Spinal cord (tissue), 10 donors: ENCODE measurements around the gene PC. TPM values are rescaled to one million over a fixed set of nuclear protein-coding genes. Genes with fewer than 3 reads are reported as not detected.

Experiments used
- DNase-seq, 6 donors: peaks; one replicate each; pipeline versions ENCODE4 v3.0.0 to v3.0.0-alpha.2; 2013 to 2015; ENCODE audit warnings: low spot score in 6 of 6, low read depth in 4 of 6
- H3K27ac ChIP-seq: one replicate; pipeline ENCODE4 v1.5.1; 2013; ENCODE audit warnings: low read depth, low read length, control low read depth
- H3K27me3 ChIP-seq: one replicate; pipeline ENCODE4 v1.6.1; 2013; ENCODE audit warnings: low read length; ENCODE audit not compliant: control insufficient read depth, insufficient read depth
- H3K36me3 ChIP-seq: one replicate; pipeline ENCODE4 v1.6.1; 2013; ENCODE audit warnings: low read length; ENCODE audit not compliant: control insufficient read depth, insufficient read depth
- H3K4me1 ChIP-seq: one replicate; pipeline ENCODE4 v1.6.1; 2013; ENCODE audit warnings: low read length; ENCODE audit not compliant: control insufficient read depth, insufficient read depth
- H3K4me3 ChIP-seq: one replicate; pipeline ENCODE4 v1.5.1; 2013; ENCODE audit warnings: low read depth, low read length, control low read depth
- H3K9me3 ChIP-seq: one replicate; pipeline ENCODE4 v1.6.1; 2013; ENCODE audit warnings: low read length; ENCODE audit not compliant: control insufficient read depth, insufficient read depth
- WGBS: methylation state at CpG from one replicate; pipeline ENCODE4 v1.1.5; 2013; ENCODE audit warnings: missing lambda C conversion rate; ENCODE audit not compliant: insufficient coverage; 5-methylcytosine and 5-hydroxymethylcytosine counted together
- polyA plus RNA-seq, 2 donors: library from polyadenylated mRNA; unstranded; fragments of 120-200 nt; gene quantifications; one replicate each; pipeline ENCODE4 v1.2.1, GENCODE V29; 2013; ENCODE audit not compliant: insufficient read length in 2 of 2
- total RNA-seq, 2 donors: library from RNA; depleted of rRNA in 1 of 2; stranded (reverse); fragments of 120-200 nt in 1 of 2; fragments of >200 nt in 1 of 2; gene quantifications; one replicate each; pipeline versions ENCODE4 v1.2.3 to v1.2.4, GENCODE V29; 2013 to 2014
- donor health status: healthy.

Gene PC
- total and polyA plus RNA-seq, 4 donors = 33.9 to 71.8 (median 54.5) TPM

- no peak overlapping the region for H3K27ac ChIP-seq
- no peak overlapping the region for H3K4me3 ChIP-seq
- no peaks in the 10 kb centered on the region for H3K9me3 ChIP-seq
- no peak for DNase-seq
- H3K36me3 ChIP-seq = peaks cover 89% of the 10 kb centered on the region
- WGBS = 66% methylated on average over 12 of the region's 14 CpGs
- H3K4me1 ChIP-seq = peaks cover 8% of the 10 kb centered on the region
- H3K27me3 ChIP-seq = no peaks in the 10 kb centered on the region
Observed at GRCh38 chr11:66867425-66868040, 90.7 kb downstream of the PC start.

GRCh38 chr11:66866511-66866986, 91.6 kb downstream of the PC start:
- Histone ChIP-seq H3K4me1 (peaks cover 8% of the 10 kb centered on the region), H3K27ac (no peak overlapping the region), H3K36me3 (peaks cover 94% of the 10 kb centered on the region), H3K9me3 (no peaks in the 10 kb centered on the region), H3K27me3 (no peaks in the 10 kb centered on the region), H3K4me3 (no peak overlapping the region)
- WGBS = 35% methylated on average over 7 of the region's 7 CpGs
- peak in 1 of 6 donors; percentile 50 for DNase-seq

- peaks cover 8% of the 10 kb centered on the region for H3K4me1 ChIP-seq
- no peaks in the 10 kb centered on the region for H3K27me3 ChIP-seq
- no peak overlapping the region for H3K4me3 ChIP-seq
- no peak overlapping the region for H3K27ac ChIP-seq
- H3K9me3 ChIP-seq = no peaks in the 10 kb centered on the region
- no peak for DNase-seq
- WGBS = 88% methylated on average over 22 of the region's 23 CpGs
- H3K36me3 ChIP-seq = peaks cover 94% of the 10 kb centered on the region
Observed at GRCh38 chr11:66866007-66866406, 92.2 kb downstream of the PC start.

- DNase-seq = no peak
- Histone ChIP-seq H3K9me3 (no peaks in the 10 kb centered on the region), H3K4me3 (no peak overlapping the region), H3K27me3 (no peaks in the 10 kb centered on the region), H3K36me3 (peaks cover 94% of the 10 kb centered on the region), H3K4me1 (peaks cover 8% of the 10 kb centered on the region), H3K27ac (no peak overlapping the region)
- WGBS = 81% methylated on average over 16 of the region's 23 CpGs
Observed at GRCh38 chr11:66864924-66865697, 93.1 kb downstream of the PC start.

GRCh38 chr11:66864172-66864901, 93.8 kb downstream of the PC start:
- WGBS = 76% methylated on average over 14 of the region's 35 CpGs
- H3K4me1 ChIP-seq = peaks cover 10% of the 10 kb centered on the region
- H3K27me3 ChIP-seq = no peaks in the 10 kb centered on the region
- no peak overlapping the region for H3K4me3 ChIP-seq
- H3K9me3 ChIP-seq = no peaks in the 10 kb centered on the region
- no peak overlapping the region for H3K27ac ChIP-seq
- H3K36me3 ChIP-seq = peaks cover 94% of the 10 kb centered on the region
- DNase-seq = no peak

- no peak overlapping the region for H3K4me3 ChIP-seq
- WGBS = 90% methylated on average over 27 of the region's 31 CpGs
- H3K36me3 ChIP-seq = peaks cover 95% of the 10 kb centered on the region
- H3K4me1 ChIP-seq = peaks cover 16% of the 10 kb centered on the region
- H3K27ac ChIP-seq = no peak overlapping the region
- no peak for DNase-seq
- H3K9me3 ChIP-seq = no peaks in the 10 kb centered on the region
- no peaks in the 10 kb centered on the region for H3K27me3 ChIP-seq
Observed at GRCh38 chr11:66863428-66864125, 94.6 kb downstream of the PC start.

- no peak overlapping the region for H3K27ac ChIP-seq
- whole genome bisulfite sequencing = 94% methylated on average over 9 of the region's 11 CpGs
Observed at GRCh38 chr11:66862559-66863037, 95.6 kb downstream of the PC start.

GRCh38 chr11:66861774-66862558, 96.2 kb downstream of the PC start:
- WGBS = 88% methylated on average over 27 of the region's 30 CpGs
- no peak for DNase-seq

More at GRCh38 chr11:66862559-66863037, 95.6 kb downstream of the PC start:
- Histone ChIP-seq H3K4me1 (peaks cover 25% of the 10 kb centered on the region), H3K9me3 (no peaks in the 10 kb centered on the region), H3K27me3 (no peaks in the 10 kb centered on the region), H3K36me3 (peaks cover 98% of the 10 kb centered on the region), H3K4me3 (no peak overlapping the region)
- no peak for DNase-seq

More at GRCh38 chr11:66861774-66862558, 96.2 kb downstream of the PC start:
- Histone ChIP-seq H3K4me1 (peaks cover 29% of the 10 kb centered on the region), H3K9me3 (no peaks in the 10 kb centered on the region), H3K36me3 (peaks cover 95% of the 10 kb centered on the region), H3K27ac (no peak overlapping the region), H3K27me3 (no peaks in the 10 kb centered on the region), H3K4me3 (no peak overlapping the region)
